Measurements from ENCODE around the gene KCNH3.

KCNH3 gene

DNA sequence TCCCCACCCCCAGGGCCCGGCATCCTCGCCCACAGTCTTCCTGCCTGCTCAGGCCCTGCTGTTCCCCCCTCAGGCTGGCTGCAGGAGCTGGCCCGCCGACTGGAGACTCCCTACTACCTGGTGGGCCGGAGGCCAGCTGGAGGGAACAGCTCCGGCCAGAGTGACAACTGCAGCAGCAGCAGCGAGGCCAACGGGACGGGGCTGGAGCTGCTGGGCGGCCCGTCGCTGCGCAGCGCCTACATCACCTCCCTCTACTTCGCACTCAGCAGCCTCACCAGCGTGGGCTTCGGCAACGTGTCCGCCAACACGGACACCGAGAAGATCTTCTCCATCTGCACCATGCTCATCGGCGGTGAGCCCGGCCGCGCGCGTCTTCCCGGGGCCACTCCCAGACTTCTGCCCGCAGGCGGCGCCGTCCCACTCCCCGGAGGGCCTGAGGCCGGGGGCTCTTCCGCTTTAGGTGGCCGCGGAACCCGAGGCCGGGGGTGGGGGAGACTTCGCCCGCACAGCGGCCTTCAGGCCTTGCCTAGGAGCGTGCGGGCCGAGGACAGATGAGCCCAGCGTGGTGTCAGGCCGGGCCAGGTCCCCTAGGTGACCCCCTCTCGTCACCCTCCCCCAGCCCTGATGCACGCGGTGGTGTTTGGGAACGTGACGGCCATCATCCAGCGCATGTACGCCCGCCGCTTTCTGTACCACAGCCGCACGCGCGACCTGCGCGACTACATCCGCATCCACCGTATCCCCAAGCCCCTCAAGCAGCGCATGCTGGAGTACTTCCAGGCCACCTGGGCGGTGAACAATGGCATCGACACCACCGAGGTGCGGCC is 10.2 kb downstream of the KCNH3 start:
- TF ChIP-seq, protein P1, sequence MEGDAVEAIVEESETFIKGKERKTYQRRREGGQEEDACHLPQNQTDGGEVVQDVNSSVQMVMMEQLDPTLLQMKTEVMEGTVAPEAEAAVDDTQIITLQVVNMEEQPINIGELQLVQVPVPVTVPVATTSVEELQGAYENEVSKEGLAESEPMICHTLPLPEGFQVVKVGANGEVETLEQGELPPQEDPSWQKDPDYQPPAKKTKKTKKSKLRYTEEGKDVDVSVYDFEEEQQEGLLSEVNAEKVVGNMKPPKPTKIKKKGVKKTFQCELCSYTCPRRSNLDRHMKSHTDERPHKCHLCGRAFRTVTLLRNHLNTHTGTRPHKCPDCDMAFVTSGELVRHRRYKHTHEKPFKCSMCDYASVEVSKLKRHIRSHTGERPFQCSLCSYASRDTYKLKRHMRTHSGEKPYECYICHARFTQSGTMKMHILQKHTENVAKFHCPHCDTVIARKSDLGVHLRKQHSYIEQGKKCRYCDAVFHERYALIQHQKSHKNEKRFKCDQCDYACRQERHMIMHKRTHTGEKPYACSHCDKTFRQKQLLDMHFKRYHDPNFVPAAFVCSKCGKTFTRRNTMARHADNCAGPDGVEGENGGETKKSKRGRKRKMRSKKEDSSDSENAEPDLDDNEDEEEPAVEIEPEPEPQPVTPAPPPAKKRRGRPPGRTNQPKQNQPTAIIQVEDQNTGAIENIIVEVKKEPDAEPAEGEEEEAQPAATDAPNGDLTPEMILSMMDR (IDR thresholded peaks at IDR 0.05) = no peak
- no peaks in the 10 kb centered on the region for H3K36me3 ChIP-seq
- H3K27me3 ChIP-seq = peaks cover 95% of the 10 kb centered on the region
- peaks cover 0 to 7% of the 10 kb centered on the region in 2 experiments for H3K4me1 ChIP-seq (ENCODE audit: control insufficient read depth in 1 of 2, insufficient read depth in 1 of 2, low read depth in 1 of 2, low read length in 1 of 2)
- no peaks in the 10 kb centered on the region for H3K9me3 ChIP-seq
- H3K27ac ChIP-seq = no peak overlapping the region
- no peak overlapping the region for H3K4me3 ChIP-seq (ENCODE audit: low read depth in 1 of 2, low read length in 1 of 2)

DNA sequence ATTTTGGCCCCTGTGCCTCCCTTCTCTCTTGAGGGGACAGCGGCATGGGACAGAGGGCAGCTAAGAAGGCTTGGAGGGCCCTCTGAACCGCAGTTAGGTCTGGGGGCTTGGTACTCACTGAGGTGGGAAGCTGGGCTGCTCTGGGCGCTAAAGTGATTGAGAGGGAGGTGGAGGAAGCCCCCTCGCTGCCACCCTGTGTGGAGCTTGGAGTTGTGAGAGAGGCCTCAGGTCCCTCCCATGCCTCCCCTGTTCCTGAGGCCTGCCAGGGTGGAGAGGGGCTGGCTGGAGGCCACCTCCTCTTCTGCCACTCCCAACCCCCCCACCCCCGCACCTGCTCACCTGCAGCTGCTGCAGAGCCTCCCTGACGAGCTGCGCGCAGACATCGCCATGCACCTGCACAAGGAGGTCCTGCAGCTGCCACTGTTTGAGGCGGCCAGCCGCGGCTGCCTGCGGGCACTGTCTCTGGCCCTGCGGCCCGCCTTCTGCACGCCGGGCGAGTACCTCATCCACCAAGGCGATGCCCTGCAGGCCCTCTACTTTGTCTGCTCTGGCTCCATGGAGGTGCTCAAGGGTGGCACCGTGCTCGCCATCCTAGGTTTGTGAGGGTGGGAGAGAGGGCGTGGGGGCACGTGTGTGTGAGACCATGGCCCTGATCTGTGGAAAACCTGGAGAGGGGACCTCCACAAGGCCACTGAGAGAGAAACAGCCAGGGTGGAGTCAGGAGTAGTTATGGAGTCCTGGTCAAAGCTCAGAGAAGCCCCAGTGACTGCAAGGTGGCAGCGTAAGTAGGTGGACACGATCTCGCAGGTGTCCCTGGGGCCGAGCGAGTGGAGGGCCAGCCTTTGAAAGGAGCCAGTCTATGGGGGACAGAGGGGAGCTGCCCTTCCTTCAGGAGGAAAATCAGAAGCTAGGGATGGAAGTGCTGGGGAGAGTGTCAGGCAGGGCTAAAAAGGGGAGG is 11.2 kb downstream of the KCNH3 start:
- TF ChIP-seq, protein P1 (IDR thresholded peaks at IDR 0.05) = no peak
- peaks cover 0 to 7% of the 10 kb centered on the region in 2 experiments for H3K4me1 ChIP-seq (ENCODE audit: control insufficient read depth in 1 of 2, insufficient read depth in 1 of 2, low read depth in 1 of 2, low read length in 1 of 2)
- no peak overlapping the region for H3K27ac ChIP-seq
- H3K27me3 ChIP-seq = peaks cover 85% of the 10 kb centered on the region
- H3K36me3 ChIP-seq = no peaks in the 10 kb centered on the region
- no peaks in the 10 kb centered on the region for H3K9me3 ChIP-seq
- H3K4me3 ChIP-seq (ENCODE audit: low read depth in 1 of 2, low read length in 1 of 2) = no peak overlapping the region

GRCh38 chr12:49550693-49551252 is 11.9 kb downstream of the KCNH3 start:
- H3K9me3 ChIP-seq = no peaks in the 10 kb centered on the region
- H3K27me3 ChIP-seq = peaks cover 78% of the 10 kb centered on the region
- no peak overlapping the region for H3K4me3 ChIP-seq (ENCODE audit: low read depth in 1 of 2, low read length in 1 of 2)
- H3K27ac ChIP-seq = no peak overlapping the region
- peaks cover 4% of the 10 kb centered on the region for H3K36me3 ChIP-seq
- peaks cover 0 to 7% of the 10 kb centered on the region in 2 experiments for H3K4me1 ChIP-seq (ENCODE audit: control insufficient read depth in 1 of 2, insufficient read depth in 1 of 2, low read depth in 1 of 2, low read length in 1 of 2)
- TF ChIP-seq, protein P1 (IDR thresholded peaks at IDR 0.05) = no peak

- Histone ChIP-seq H3K36me3 (peaks cover 16% of the 10 kb centered on the region), H3K9me3 (no peaks in the 10 kb centered on the region), H3K27me3 (peaks cover 65% of the 10 kb centered on the region), H3K4me3 (ENCODE audit: low read depth in 1 of 2, low read length in 1 of 2) (no peak overlapping the region), H3K4me1 (ENCODE audit: control insufficient read depth in 1 of 2, insufficient read depth in 1 of 2, low read depth in 1 of 2, low read length in 1 of 2) (peaks cover 0 to 7% of the 10 kb centered on the region in 2 experiments), H3K27ac (no peak overlapping the region)
- TF ChIP-seq, protein P1 (IDR thresholded peaks at IDR 0.05) = no peak
Observed at GRCh38 chr12:49552014-49552413, 13.2 kb downstream of the KCNH3 start.

DNA sequence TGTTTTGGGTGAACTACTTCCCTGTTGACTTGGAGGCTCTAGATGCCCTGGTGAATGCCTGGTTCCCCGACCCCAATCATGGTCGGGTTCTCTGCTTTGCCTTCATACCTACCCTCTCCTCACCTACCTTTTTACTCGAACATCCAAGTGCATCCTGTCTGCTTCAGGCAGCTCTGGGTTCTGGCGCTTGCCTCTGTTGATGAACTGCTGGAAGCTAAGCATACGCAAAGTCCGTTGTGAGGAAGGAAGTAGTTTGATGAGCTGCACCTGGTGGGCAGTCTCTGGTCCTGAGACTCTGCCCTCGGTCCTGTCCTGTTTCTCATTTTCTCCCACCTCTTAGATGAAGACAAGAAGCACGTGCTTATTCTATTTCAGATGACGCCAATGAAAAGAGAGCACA is 13.6 kb downstream of the KCNH3 start:
- Histone ChIP-seq H3K4me1 (ENCODE audit: control insufficient read depth in 1 of 2, insufficient read depth in 1 of 2, low read depth in 1 of 2, low read length in 1 of 2) (peaks cover 0 to 7% of the 10 kb centered on the region in 2 experiments), H3K4me3 (ENCODE audit: low read depth in 1 of 2, low read length in 1 of 2) (no peak overlapping the region), H3K9me3 (no peaks in the 10 kb centered on the region), H3K36me3 (peaks cover 20% of the 10 kb centered on the region), H3K27me3 (peaks cover 61% of the 10 kb centered on the region), H3K27ac (no peak overlapping the region)
- TF ChIP-seq, protein P1 (IDR thresholded peaks at IDR 0.05) = no peak
